Natural killer cell (primary cell): Measurements from ENCODE around the gene ADCY5. TPM values are rescaled to one million over a fixed set of nuclear protein-coding genes. Genes with fewer than 3 reads are reported as not detected.

Source experiments
- ATAC-seq, 3 donors: fragments of 150-1000 bp in 2 of 3; fragments of 200-7000 bp in 1 of 3; cut with Tn5 transposase; 1 replicate in 1 of 3; 2 replicates in 2 of 3; pipeline ENCODE4 v1.10.0; 2021; ENCODE audit warnings: mild to moderate bottlenecking in 2 of 3, moderate library complexity in 2 of 3
- DNase-seq, 2 donors: peaks; one replicate each; pipeline versions ENCODE4 v3.0.0 to v3.0.0-alpha.2; 2013 to 2021; ENCODE audit warnings: mixed read lengths in 1 of 2
- H3K27ac ChIP-seq: one replicate; pipeline ENCODE4 v1.5.1; 2013; ENCODE audit warnings: mild to moderate bottlenecking, low read length
- H3K27me3 ChIP-seq: one replicate; pipeline ENCODE4 v1.6.1; 2013; ENCODE audit warnings: low read length; ENCODE audit not compliant: control insufficient read depth, insufficient read depth
- H3K36me3 ChIP-seq: one replicate; pipeline ENCODE4 v1.6.1; 2013; ENCODE audit warnings: low read length; ENCODE audit not compliant: control insufficient read depth, insufficient read depth
- H3K4me1 ChIP-seq: one replicate; pipeline ENCODE4 v1.6.1; 2013; ENCODE audit warnings: low read length; ENCODE audit not compliant: control insufficient read depth, insufficient read depth
- H3K4me3 ChIP-seq: one replicate; pipeline ENCODE4 v1.5.1; 2013; ENCODE audit warnings: low read length
- H3K9me3 ChIP-seq: one replicate; pipeline ENCODE4 v1.6.1; 2013; ENCODE audit warnings: low read length; ENCODE audit not compliant: control insufficient read depth, insufficient read depth
- H3K27ac Mint-ChIP-seq, 2 donors: one replicate each; pipeline ENCODE4 v1.8.0; 2022; ENCODE audit warnings: mild to moderate bottlenecking in 2 of 2, mixed read lengths in 2 of 2, moderate library complexity in 1 of 2
- H3K27me3 Mint-ChIP-seq, 2 donors: one replicate each; pipeline ENCODE4 v1.8.0; 2022; ENCODE audit warnings: low read depth in 2 of 2, mixed read lengths in 2 of 2
- H3K36me3 Mint-ChIP-seq: one replicate; pipeline ENCODE4 v1.8.0; 2022; ENCODE audit warnings: mixed read lengths
- H3K4me1 Mint-ChIP-seq, 2 donors: one replicate each; pipeline ENCODE4 v1.8.0; 2022; ENCODE audit warnings: mixed read lengths in 2 of 2
- H3K4me3 Mint-ChIP-seq: one replicate; pipeline ENCODE4 v1.8.0; 2022; ENCODE audit warnings: mild to moderate bottlenecking, moderate library complexity, mixed read lengths
- H3K9me3 Mint-ChIP-seq, 2 donors: one replicate each; pipeline ENCODE4 v1.8.0; 2022; ENCODE audit warnings: mixed read lengths in 2 of 2
- WGBS: methylation state at CpG from one replicate; pipeline ENCODE4 v1.1.7; 2013; ENCODE audit warnings: missing lambda C conversion rate; ENCODE audit not compliant: insufficient coverage; 5-methylcytosine and 5-hydroxymethylcytosine counted together
- intact Hi-C: fragments of 100-400 bp; cut with micrococcal nuclease; formaldehyde crosslinking; loops from one replicate; pipeline ENCODE4 v1.14.2; 2022
- total RNA-seq, 4 donors: library from RNA; stranded (reverse); fragments of 120-200 nt in 1 of 4; gene quantifications; one replicate each; pipeline versions ENCODE4 v1.2.3 to v1.2.4, GENCODE V29; 2013 to 2022
- TF ChIP-seq, protein P1 (sequence below): fragments of 200-600 bp; IDR thresholded peaks from one replicate; pipeline ENCODE4 v1.8.0; 2022; ENCODE audit warnings: antibody characterized with exemption

The ADCY5 gene
- total RNA-seq, 3 donors from 2014 or later (not counting 1 experiment from before 2014, with no cell fraction given): not detected

DNA sequence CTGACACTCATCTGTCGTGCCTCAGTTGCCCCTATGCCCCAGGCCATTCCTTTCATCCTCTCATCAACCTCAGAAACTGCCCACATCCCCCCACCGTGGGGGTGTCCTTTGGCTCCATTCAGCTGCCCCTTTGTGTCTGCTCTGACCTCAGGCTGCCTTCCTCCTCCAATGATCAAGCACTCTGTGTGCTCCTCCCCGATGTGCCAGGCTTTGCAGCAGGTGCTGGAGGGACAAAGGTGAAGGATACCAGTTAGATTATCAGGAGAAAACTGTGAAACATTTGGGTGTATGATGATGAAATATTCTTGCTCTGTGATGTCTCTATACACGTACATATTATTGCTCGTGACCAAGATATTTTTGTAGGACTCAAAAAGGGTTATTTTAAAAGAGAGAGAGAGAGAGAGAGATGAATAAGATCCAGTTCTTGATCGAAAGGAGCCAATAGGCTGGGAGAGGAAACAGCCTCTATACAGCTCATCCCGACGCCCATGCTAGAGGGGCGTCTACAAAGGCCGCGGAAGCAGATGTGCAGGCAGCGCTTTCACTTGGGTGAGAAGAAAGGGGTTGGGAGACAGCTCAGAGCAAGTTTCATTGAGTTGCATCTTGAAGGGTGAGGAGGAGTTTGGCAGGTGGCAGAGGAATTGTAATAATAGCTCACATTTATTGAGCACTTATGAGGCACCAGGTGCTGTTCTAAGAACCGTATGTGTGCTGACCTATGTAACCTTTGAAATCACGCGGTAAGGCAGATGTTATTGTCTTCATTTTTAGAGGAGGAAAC lies 28.3 kb upstream of the ADCY5 start:
- TF ChIP-seq, protein P1, sequence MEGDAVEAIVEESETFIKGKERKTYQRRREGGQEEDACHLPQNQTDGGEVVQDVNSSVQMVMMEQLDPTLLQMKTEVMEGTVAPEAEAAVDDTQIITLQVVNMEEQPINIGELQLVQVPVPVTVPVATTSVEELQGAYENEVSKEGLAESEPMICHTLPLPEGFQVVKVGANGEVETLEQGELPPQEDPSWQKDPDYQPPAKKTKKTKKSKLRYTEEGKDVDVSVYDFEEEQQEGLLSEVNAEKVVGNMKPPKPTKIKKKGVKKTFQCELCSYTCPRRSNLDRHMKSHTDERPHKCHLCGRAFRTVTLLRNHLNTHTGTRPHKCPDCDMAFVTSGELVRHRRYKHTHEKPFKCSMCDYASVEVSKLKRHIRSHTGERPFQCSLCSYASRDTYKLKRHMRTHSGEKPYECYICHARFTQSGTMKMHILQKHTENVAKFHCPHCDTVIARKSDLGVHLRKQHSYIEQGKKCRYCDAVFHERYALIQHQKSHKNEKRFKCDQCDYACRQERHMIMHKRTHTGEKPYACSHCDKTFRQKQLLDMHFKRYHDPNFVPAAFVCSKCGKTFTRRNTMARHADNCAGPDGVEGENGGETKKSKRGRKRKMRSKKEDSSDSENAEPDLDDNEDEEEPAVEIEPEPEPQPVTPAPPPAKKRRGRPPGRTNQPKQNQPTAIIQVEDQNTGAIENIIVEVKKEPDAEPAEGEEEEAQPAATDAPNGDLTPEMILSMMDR: no peak
- no peaks in the 10 kb centered on the region for H3K9me3 ChIP-seq
- H3K4me3 ChIP-seq: no peak overlapping the region
- peaks cover 5 to 13% of the 10 kb centered on the region in 2 donors for H3K4me1 Mint-ChIP-seq
- no peak overlapping the region for H3K27ac ChIP-seq
- DNase-seq (no peak), ATAC-seq (no peak)
- no peaks in the 10 kb centered on the region for H3K9me3 Mint-ChIP-seq
- H3K4me1 ChIP-seq: peaks cover 6% of the 10 kb centered on the region
- no peaks in the 10 kb centered on the region for H3K36me3 ChIP-seq
- no peak overlapping the region for H3K4me3 Mint-ChIP-seq
- 90% methylated on average over 15 of the region's 15 CpGs for WGBS
- intact Hi-C loops: no loop called here
- H3K27ac Mint-ChIP-seq: no peak overlapping the region
- peaks cover 3% of the 10 kb centered on the region for H3K27me3 ChIP-seq
- peaks cover 19 to 52% of the 10 kb centered on the region in 2 donors for H3K27me3 Mint-ChIP-seq
- H3K36me3 Mint-ChIP-seq: no peaks in the 10 kb centered on the region

- Histone ChIP-seq H3K27me3 (peaks cover 3% of the 10 kb centered on the region), H3K4me3 (no peak overlapping the region), H3K27ac (no peak overlapping the region), H3K9me3 (no peaks in the 10 kb centered on the region), H3K36me3 (no peaks in the 10 kb centered on the region), H3K4me1 (peaks cover 6% of the 10 kb centered on the region)
- TF ChIP-seq, protein P1: no peak
- peaks cover 5 to 11% of the 10 kb centered on the region in 2 donors for H3K4me1 Mint-ChIP-seq
- DNase-seq: no peak
- intact Hi-C loops: no loop called here
- no peak overlapping the region for H3K27ac Mint-ChIP-seq
- ATAC-seq: no peak
- peaks cover 19 to 52% of the 10 kb centered on the region in 2 donors for H3K27me3 Mint-ChIP-seq
- no peaks in the 10 kb centered on the region for H3K36me3 Mint-ChIP-seq
- H3K4me3 Mint-ChIP-seq: no peak overlapping the region
- no peaks in the 10 kb centered on the region for H3K9me3 Mint-ChIP-seq
- 73% methylated on average over 7 of the region's 7 CpGs for WGBS
Measured at GRCh38 chr3:123475786-123476185, 26.9 kb upstream of the ADCY5 start.

- no peaks in the 10 kb centered on the region for H3K9me3 Mint-ChIP-seq
- intact Hi-C loops: no loop called here
- Histone ChIP-seq H3K27me3 (peaks cover 3% of the 10 kb centered on the region), H3K4me1 (no peaks in the 10 kb centered on the region), H3K36me3 (no peaks in the 10 kb centered on the region), H3K27ac (no peak overlapping the region), H3K9me3 (no peaks in the 10 kb centered on the region), H3K4me3 (no peak overlapping the region)
- no peak overlapping the region for H3K4me3 Mint-ChIP-seq
- no peaks in the 10 kb centered on the region for H3K36me3 Mint-ChIP-seq
- WGBS: 96% methylated on average over 5 of the region's 5 CpGs
- ATAC-seq (no peak), DNase-seq (no peak)
- TF ChIP-seq, protein P1: no peak
- H3K4me1 Mint-ChIP-seq: no peaks in the 10 kb centered on the region
- H3K27ac Mint-ChIP-seq: no peak overlapping the region
- peaks cover 8 to 50% of the 10 kb centered on the region in 2 donors for H3K27me3 Mint-ChIP-seq
Measured at GRCh38 chr3:123471106-123471505, 22.2 kb upstream of the ADCY5 start.
